HG03521 (cell line): ENCODE results near the gene SUCO.
A peak's percentile ranks its signal among the peaks of the same experiment; 100 is the strongest.
"Not testable (repeated sequence)": the region's sequence is repeated elsewhere in the genome, so short reads cannot be mapped to it uniquely, and the experiment has no call there.

ENCODE experiments used
- ATAC-seq: cut with Tn5 transposase; IDR thresholded peaks from one replicate; pipeline ENCODE4 v1.9.1; 2021; ENCODE audit warnings: mild to moderate bottlenecking, moderate library complexity; ENCODE audit not compliant: unreplicated experiment

Gene SUCO

GRCh38 chr1:172605641-172606040 is 72.7 kb downstream of the SUCO start:
- no peak for ATAC-seq

GRCh38 chr1:172607145-172607544 is 74.2 kb downstream of the SUCO start:
- no peak for ATAC-seq

- no peak for ATAC-seq
Observed at GRCh38 chr1:172608098-172608601, 75.2 kb downstream of the SUCO start.

GRCh38 chr1:172609528-172609927 is 76.6 kb downstream of the SUCO start:
- ATAC-seq: no peak

GRCh38 chr1:172612478-172612877 is 79.5 kb downstream of the SUCO start:
- no peak for ATAC-seq

- no peak for ATAC-seq
Observed at GRCh38 chr1:172613294-172613693, 80.3 kb downstream of the SUCO start.

GRCh38 chr1:172616195-172616594 is 83.2 kb downstream of the SUCO start:
- no peak for ATAC-seq

- ATAC-seq: no peak
Observed at GRCh38 chr1:172616636-172617035, 83.7 kb downstream of the SUCO start.

GRCh38 chr1:172620603-172621002 is 87.7 kb downstream of the SUCO start:
- ATAC-seq: not testable (repeated sequence)

- ATAC-seq: no peak
Observed at GRCh38 chr1:172622541-172622940, 89.6 kb downstream of the SUCO start.

- ATAC-seq: no peak
Observed at GRCh38 chr1:172623748-172624147, 90.8 kb downstream of the SUCO start.

GRCh38 chr1:172626845-172627244 is 93.9 kb downstream of the SUCO start:
- no peak for ATAC-seq

GRCh38 chr1:172627702-172628101 is 94.8 kb downstream of the SUCO start:
- ATAC-seq: no peak

- ATAC-seq: no peak
Observed at GRCh38 chr1:172628401-172628800, 95.5 kb downstream of the SUCO start.

GRCh38 chr1:172629170-172629569 is 96.2 kb downstream of the SUCO start:
- ATAC-seq: no peak

GRCh38 chr1:172629638-172630037 is 96.7 kb downstream of the SUCO start:
- no peak for ATAC-seq

GRCh38 chr1:172630056-172630818 is 97.3 kb downstream of the SUCO start:
- no peak for ATAC-seq

GRCh38 chr1:172630868-172631267 is 97.9 kb downstream of the SUCO start:
- no peak for ATAC-seq

GRCh38 chr1:172637522-172637921 is 104.6 kb downstream of the SUCO start:
- no peak for ATAC-seq

- ATAC-seq: no peak
Observed at GRCh38 chr1:172638249-172638648, 105.3 kb downstream of the SUCO start.

GRCh38 chr1:172638885-172639831 is 106.2 kb downstream of the SUCO start:
- ATAC-seq: peak; percentile 72

GRCh38 chr1:172640111-172640510 is 107.2 kb downstream of the SUCO start:
- ATAC-seq: no peak
